Skin of body (tissue), 2 donors: ENCODE measurements around the gene COPG1. TPM values are rescaled to one million over a fixed set of nuclear protein-coding genes. Genes with fewer than 3 reads are reported as not detected.

Experiments
- DNase-seq: peaks from one replicate; lab custom pipeline; 2025; lab: John Stamatoyannopoulos, UW
- total RNA-seq: library from RNA; depleted of rRNA; stranded (reverse); fragments of >200 nt; gene quantifications from one replicate; pipeline ENCODE4 v1.2.3, GENCODE V29; 2014

The COPG1 gene
- total RNA-seq, 1 donor from 2014 or later: 130 TPM

GRCh38 chr3:129278439-129278965 is 29.1 kb downstream of the COPG1 start, which contains the start of gene HMCES:
TSS of gene HMCES (plus strand) at chr3:129278870. CDS start at chr3:129279733, 863 bp downstream.
- peak; percentile 77 for DNase-seq

DNA sequence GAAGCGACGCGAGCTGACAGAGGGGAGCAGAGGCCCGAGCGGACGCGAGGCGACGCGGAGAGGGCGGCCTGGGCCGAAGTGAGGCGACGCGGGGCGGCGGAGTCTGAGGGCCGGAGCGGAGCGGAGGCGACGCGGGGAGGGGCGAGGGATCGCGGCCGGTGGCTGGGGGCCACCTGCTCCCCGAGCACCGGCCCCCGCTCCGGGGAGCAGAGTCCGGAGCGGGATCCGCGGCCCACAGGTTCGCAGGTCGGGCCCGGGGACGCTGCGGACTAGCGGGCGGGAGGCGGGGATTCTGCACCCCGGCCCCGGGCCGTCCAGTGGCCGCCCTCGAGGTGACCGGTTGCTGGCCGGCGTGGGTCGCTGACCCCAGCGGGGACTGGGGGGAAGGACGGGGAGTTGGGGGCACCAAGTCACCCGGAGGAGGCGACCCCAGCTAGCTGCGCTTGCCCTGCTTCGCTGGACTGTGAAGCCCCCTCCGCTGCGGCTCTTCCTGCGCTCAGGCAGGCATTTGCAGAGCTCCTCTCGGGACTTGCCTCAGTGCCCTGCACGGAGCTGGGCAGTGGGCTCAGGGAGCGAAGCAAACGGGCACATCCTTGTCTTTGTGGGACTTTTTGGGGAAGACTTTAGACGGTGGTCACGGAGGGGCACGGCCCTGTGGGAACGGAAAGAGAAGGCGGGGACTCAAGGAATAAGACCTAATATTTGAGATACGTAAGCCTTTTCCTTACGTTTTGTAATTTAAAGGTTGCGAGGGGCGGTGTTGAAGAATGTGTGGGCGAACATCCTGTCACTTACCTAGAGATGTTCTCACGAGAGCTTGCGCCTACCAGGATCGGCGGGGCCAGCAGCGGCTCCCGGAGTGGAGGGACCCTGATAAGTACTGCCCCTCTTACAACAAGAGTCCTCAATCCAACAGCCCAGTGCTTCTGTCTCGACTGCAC is 29.8 kb downstream of the COPG1 start:
- peak; percentile 28 for DNase-seq

- DNase-seq: no peak
These were observed 30.8 kb downstream of the COPG1 start for GRCh38 chr3:129280183-129280582.

DNA sequence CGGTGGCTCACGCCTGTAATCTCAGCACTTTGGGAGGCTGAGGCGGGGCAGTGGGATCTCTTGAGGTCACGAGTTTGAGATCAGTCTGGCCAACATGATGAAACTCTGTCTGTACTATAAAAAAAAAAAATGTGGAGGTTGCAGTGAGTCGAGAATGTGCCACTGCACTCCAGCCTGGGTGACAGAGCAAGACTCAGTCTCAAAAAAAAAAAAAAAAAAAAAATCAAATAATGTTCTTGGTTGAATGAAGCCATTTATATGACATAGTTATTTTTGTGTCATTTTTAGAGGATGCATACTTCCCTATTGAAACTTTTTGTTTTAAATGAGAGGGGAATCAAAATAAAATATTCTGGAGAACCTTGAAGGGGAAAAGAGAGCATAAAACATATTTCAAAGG is 32.3 kb downstream of the COPG1 start:
- DNase-seq: no peak

DNA sequence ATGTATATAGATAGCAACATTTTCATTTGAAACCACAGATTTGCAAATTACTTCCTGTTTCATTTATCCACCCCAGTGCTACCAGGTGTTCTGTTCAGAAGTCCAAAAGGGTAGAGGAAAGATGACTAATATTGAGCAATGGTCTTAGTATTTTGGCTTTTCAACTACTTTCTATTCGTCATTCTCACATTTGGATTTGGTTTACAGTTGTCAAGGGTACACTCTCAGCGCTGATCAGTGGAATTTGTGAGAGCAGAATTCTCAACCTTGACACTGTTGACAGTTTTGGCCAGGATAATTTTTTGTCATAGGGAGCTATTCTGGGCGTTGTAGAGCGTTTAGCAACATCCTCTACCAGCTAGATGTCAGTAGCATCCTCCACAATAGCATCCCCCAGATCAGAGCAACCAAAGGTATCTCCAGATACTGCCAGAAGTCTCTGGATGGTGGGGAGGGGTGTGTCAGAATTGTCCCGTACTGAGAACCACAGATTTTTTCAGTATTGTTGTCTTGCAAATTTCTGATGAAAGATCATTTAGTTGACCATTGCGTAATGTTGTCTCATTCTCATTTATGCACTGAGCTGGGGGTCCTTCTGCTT is 33.4 kb downstream of the COPG1 start:
- DNase-seq: no peak

GRCh38 chr3:129286081-129286480 is 36.7 kb downstream of the COPG1 start:
- DNase-seq: peak; percentile 35

DNA sequence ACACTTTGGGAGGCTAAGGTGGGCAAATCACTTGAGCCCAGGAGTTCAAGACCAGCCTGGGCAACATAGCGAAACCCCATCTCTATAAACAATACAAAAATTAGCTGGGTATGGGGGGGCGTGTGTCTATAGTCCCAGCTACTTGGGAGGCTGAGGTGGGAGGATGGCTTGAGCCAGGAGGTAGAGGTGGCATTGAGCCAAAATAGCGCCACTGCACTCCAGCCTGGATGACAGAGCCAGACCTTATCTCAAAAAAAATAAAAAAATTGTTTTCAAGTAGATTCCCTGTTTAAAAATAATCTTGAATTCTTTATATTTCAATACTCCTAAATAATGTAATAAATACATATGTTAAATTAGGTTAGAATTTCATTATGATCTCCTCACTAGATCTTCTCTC is 39.0 kb downstream of the COPG1 start:
- no peak for DNase-seq

DNA sequence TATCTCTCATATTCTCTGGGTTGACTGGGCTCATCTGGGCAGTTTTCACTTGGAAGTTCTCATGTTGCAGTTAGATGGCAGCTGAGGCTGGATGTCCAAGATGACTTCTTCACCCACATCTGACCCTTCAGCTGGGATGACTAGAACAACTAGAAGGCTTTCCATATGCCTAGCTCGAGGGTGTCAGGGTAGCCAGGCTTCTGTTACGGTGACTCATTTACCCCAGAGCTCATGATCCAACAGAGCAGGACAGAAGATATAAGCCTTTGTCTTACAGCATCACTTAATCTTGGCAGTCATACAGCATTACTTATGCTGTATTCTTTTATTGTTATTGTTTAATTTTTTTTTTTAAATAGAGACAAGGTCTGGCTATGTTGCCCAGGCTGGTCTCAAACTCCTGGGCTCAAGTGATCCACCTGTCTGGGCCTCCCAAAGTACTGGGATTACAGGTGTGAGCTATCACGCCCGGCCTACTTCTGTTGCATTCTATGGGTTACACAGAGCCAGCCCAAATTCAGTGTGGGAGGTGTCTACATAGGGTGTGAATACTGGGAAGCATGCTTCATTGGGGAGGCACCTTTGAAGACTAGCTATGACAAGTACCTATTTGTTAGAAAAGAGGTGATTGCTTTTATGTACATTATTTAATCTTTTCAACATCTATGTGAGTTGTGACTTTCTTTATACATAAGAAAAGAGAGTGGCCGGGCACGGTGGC is 40.0 kb downstream of the COPG1 start:
- DNase-seq: no peak

DNA sequence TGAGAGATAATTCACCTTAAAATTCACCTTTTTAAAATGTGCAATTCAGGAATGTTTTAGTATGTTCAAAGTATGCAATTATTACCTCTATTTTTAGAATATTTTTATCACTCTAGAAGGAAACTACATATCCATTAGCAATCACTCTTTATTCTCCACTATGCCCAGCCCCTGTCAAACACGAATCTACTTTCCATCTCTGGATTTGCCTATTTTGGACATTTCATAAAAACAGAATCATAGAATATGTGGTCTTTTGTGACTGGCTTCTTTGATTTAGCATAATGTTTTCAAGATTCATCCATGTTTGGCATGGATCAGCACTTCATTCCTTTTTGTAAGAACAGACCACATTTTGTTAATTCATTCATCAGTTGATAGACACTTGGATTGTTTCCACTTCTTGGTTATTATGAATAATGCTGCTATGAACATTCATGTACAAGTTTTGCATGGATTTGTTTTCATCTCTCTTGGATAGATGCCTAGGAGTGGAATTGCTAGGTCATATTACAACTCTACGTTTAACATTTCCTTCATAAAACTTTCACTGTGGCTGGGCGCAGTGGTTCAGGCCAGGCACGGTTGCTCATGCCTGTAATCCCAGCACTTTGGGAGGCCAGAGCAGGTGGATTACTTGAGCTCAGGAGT is 42.0 kb downstream of the COPG1 start:
- DNase-seq: peak; percentile 57

GRCh38 chr3:129295286-129295685 is 45.9 kb downstream of the COPG1 start:
- no peak for DNase-seq

DNA sequence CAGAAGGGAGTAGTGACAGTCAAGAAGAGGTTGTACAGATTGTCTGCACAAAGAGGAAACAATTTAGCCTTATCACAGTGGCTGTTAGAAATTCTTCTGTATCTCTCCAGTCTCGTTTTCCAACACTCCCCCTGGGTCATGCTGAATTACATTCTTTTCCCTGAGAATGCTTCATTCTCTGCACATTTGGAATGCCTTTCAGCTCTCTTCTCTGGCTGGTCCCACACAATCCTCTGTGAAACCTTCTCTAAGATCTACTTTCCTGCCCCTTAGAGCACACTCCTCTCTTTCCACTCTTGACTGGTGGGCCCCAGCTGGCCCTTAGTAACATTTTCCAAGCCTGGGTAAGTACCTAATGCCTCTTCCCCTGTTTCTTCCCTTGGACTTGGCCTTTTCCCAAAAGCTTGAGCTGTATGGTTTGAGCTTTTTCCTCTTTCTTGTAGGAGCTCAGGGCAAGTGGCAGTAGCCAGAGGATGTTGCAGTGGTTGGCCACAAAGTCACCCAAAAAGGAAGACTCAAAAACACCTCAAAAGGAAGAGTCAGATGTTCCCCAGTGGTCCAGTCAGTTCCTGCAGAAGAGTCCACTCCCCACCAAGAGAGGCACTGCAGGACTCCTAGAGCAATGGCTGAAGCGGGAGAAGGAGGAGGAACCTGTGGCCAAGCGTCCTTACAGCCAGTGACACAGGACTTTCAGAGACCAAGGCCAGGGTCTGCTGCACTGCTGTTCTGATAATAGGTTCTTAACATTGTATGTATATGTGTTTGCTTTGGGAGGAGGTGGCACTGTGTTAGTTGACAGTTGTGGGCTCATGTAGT is 54.9 kb downstream of the COPG1 start:
- DNase-seq: no peak

DNA sequence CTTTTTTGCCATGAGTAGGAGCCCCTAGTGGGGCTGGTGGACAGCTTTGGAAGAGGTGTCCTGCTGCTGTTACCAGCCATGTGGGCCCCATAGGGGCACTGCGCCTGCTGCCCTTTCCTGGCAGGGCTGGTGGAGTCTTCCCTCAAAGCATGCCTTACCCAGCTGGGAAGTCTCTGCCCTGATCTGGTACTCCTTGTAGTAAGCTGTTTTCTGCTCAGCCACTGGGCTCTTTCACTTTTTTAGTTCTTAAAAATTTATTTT is 55.5 kb downstream of the COPG1 start:
- no peak for DNase-seq

DNA sequence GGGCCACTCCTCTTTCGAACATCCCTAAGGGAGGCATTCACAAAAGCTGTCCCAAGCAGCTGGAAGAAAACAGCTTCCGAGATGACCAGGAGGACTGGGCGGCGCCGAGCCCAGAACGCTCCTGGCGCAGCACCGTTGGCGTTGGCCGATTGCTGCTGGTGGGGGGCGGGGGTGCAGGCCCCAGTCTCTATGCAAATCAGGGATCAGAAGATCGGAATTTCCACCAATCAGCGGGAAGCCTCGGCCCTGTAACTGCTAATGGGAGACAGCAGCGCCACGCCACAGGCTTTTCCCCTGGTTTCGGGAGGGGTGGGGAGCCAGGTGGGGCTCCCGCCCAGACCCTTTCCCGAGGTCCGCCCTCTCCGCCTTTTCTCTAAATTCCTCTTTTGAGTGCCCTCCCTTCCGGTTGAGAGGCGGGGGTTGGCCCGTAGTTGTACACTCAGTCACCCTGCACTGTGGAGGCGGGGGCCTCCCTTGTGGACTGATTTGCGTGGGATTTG is 56.2 kb downstream of the COPG1 start:
- DNase-seq: peak; percentile 71

DNA sequence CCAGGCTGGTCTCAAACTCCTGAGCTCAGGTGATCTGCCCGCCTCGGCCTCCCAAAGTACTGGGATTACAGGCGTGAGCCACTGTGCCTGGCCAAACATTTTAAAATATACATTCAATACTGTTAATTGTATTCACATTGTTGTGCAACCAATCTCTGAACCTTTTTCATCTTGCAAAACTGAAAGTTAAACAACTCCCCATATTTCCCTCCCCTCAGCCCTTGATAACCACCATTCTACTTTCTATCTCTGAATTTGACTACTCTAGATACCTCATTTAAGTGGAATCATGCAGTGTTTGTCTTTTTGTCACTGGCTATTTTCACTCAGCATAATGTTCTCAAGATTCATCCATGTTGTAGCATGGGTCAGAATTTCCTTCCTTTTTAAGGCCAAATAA is 59.2 kb downstream of the COPG1 start:
- DNase-seq: no peak

DNA sequence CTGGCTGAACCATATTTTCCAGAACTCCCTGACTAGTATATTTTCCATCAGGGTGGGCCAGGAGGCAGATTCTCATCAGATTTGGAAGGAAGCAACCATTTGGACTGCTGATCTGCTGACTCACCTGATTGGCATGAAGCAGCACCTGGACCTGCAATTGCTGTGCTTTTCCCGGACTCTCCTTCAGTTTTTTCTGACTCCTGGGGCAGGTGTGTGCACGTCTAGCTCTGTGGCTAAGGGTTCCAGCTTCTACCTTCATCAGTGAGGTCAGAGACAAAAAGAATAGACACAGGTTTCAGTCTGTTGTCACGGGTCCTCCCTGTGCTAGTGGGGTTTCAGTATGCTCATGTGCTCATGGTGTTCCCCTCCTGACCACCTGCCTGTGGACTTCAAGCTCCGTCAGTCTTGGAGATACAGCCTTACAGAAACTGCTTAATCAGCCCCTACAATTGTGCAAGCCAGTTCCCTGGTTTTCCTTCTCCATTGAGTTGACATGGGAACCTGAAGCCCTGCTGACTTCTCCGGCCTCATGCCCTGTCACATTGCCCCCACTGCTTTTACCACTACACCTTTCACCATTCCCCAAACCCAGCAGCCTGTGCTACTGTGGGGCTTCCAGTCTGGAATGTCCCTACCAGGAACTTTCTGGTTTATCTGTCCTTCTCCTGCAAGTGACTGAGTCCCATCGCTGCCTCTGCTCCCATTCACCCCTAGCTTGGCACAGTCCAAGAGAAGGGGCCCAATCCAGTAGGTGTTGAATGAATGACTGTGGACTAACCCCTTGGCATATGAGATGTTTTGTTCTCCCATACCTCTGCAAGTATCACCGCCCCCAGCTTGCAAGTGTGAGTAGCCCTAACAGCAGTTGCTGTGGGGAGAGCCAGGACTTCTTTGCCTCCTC is 61.0 kb downstream of the COPG1 start:
- no peak for DNase-seq

DNA sequence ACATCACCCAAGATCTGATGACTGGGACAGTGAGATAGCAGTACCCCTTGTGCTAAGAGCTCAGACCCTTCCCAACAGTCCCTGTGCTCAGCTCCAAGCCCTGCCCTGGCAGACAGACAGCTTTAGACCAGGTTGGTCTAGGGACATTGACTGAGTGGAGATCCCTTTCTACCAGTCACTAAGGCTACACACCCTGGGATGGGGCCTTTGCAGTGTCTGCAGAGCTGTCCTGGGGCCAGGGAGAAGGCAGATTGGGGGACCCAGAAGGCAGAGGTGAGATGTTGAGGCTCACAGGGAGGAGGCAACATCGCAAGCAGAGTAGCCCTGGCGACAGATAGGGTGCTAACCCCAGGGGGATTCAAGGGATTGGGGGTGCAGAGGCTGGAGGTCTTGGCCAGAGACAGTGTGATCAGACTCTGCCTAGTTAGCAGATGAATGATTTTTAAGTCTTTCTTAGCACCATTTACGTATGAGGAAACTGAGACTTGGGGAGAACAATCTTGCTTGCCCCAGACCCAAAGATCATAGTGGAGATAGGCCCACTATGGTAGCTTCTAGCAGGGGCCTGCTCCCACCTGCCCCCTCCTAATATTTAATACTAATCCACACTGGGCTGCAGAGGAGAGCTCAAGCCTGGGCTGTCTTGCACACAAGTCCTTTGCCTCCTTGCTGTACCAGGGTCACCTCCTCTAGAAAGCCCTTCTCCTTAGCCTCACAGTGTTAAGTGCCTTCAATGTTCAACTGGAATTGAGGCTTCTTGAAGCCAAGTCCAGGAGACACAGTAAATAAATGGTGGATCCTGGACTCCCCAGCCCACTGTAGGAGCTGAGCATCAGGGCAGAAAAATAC is 61.9 kb downstream of the COPG1 start:
- no peak for DNase-seq

GRCh38 chr3:129312021-129312639 is 62.7 kb downstream of the COPG1 start:
- DNase-seq: no peak
